ENCODE data around the gene PSTPIP1. TPM values are rescaled to one million over a fixed set of nuclear protein-coding genes. Genes with fewer than 3 reads are reported as not detected.

Gene PSTPIP1
- total and polyA plus RNA-seq, 2 of the 8 experiments (the other 6 are each of a cell fraction or from before 2014, with no cell fraction given) = 1.6 to 1.8 TPM

DNA sequence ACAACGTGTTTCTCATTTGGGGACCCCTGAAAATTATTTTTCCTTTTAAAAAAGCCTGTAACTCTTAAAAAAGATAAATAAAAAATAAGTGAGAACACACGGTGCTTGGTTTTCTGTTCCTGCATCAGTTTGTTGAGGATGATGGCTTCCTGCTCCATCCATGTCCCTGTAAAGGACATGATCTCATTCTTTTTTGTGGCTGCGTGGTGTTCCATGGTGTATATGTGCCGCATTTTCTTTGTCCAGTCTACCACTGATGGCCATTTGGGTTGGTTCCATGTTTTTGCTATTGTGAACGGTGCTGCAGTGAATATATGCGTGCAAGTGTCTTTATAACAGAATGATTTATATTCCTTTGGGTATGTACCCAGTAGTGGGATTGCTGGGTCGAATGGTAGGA, 73.7 kb downstream of the PSTPIP1 start:
- no peak overlapping the region for H2BK5ac ChIP-seq (ENCODE audit: low read depth, low read length)
- no peak overlapping the region for H2AFZ ChIP-seq (ENCODE audit: low read length)
- peaks cover 0 to 62% of the 10 kb centered on the region in 2 experiments; a peak in 2 of 4 replicates for H3K79me2 ChIP-seq (ENCODE audit: control insufficient read depth in 1 of 2, insufficient read depth in 2 of 2, low read length in 2 of 2)
- no peak overlapping the region for H2BK120ac ChIP-seq (replicated peaks; ENCODE audit: low read depth, low read length)
- H3K36me3 ChIP-seq (ENCODE audit: control insufficient read depth in 2 of 4, insufficient read depth in 4 of 4, low read length in 3 of 4) = no peaks in the 10 kb centered on the region
- H2AK5ac ChIP-seq (ENCODE audit: low read depth, low read length) = no peak overlapping the region
- H3K23me2 ChIP-seq (ENCODE audit: low read depth, low read length) = peaks cover 6% of the 10 kb centered on the region
- no peak overlapping the region for H2BK12ac ChIP-seq (ENCODE audit: low read depth, low read length)
- H3K27ac ChIP-seq (ENCODE audit: low read depth, low read length) = no peak overlapping the region
- no peak overlapping the region for H3K4ac ChIP-seq (replicated peaks; ENCODE audit: insufficient read length, low read depth, low read length)
- H4K20me1 ChIP-seq (replicated peaks in 1 of 2; ENCODE audit: control insufficient read depth in 1 of 2, insufficient read depth in 2 of 2, low read length in 2 of 2) = peaks cover 8 to 10% of the 10 kb centered on the region in 2 experiments
- H3K23ac ChIP-seq (ENCODE audit: insufficient read length) = no peak overlapping the region
- ChIA-PET CTCF (ENCODE audit: partially characterized antibody) (interaction anchor here (1.6 kb wide), 1 partner anchor 10 kb away, joined by 5 read pairs; no protein-coding TSS in a partner anchor), POLR2A (ENCODE audit: partially characterized antibody) (no interaction called here)
- WGBS, 2 experiments (ENCODE audit: extremely low coverage in 1 of 2, insufficient coverage in 1 of 2, insufficient read length in 1 of 2, insufficient replicate concordance in 2 of 2, low coverage in 1 of 2, low lambda C conversion rate in 2 of 2, missing lambda C conversion rate in 1 of 2) = 89% methylated on average over 7 of the region's 7 CpGs; no CpG with 5 or more reads in 1 of the 2 experiments
- H4K5ac ChIP-seq (ENCODE audit: insufficient read length, low read depth, low read length) = no peak overlapping the region
- no peak overlapping the region for H2BK20ac ChIP-seq (ENCODE audit: low read length)
- peaks cover 1 to 10% (median 6%) of the 10 kb centered on the region in 4 experiments; a peak in 5 of 7 replicates for H3K4me1 ChIP-seq (replicated peaks in 1 of 4; ENCODE audit: control insufficient read depth in 3 of 4, insufficient read depth in 4 of 4, low read length in 3 of 4)
- H4K91ac ChIP-seq (replicated peaks; ENCODE audit: insufficient read length, low read length) = no peak overlapping the region
- no peak overlapping the region for H3K4me2 ChIP-seq (ENCODE audit: insufficient read depth in 1 of 2, low read depth in 2 of 2, low read length in 2 of 2)
- DNase-seq (ENCODE audit: low read depth in 1 of 2, low spot score in 2 of 2) (no peak), FAIRE-seq (no peak)
- no peak overlapping the region for H2BK15ac ChIP-seq (ENCODE audit: low read length)
- H4K8ac ChIP-seq (ENCODE audit: extremely low read depth, insufficient read depth, low read length) = no peak overlapping the region
- H3K9ac ChIP-seq (replicated peaks in 1 of 4; ENCODE audit: extremely low read depth in 1 of 4, low read depth in 3 of 4, low read length in 3 of 4) = no peak overlapping the region; a peak in 1 of 7 replicates
- TF ChIP-seq HDAC6 (IDR thresholded peaks at IDR 0.05; ENCODE audit: low read depth, low read length) = no peak
- TF ChIP-seq BRCA1 (IDR thresholded peaks at IDR 0.05; ENCODE audit: low read depth, low read length) = no peak
- no peak for TF ChIP-seq EZH2 (IDR thresholded peaks at IDR 0.05; ENCODE audit: low read depth, low read length, severe bottlenecking)
- TF ChIP-seq SIN3A (conservative IDR thresholded peaks at IDR 0.05 in 1 of 2, IDR thresholded peaks at IDR 0.05 in 1 of 2; ENCODE audit: low read depth in 1 of 2, low read length in 2 of 2) = no peak
- no peak for TF ChIP-seq CEBPB (IDR thresholded peaks at IDR 0.05; ENCODE audit: low read depth, low read length)
- no peak for TF ChIP-seq CHD2 (IDR thresholded peaks at IDR 0.05; ENCODE audit: low read length)
- TF ChIP-seq SP2 (IDR thresholded peaks at IDR 0.05; ENCODE audit: low read length) = no peak
- no peak for TF ChIP-seq RFX5 (IDR thresholded peaks at IDR 0.05; ENCODE audit: borderline replicate concordance, low read depth, low read length)
- TF ChIP-seq HDAC2 (IDR thresholded peaks at IDR 0.05; ENCODE audit: borderline replicate concordance in 1 of 2, low read depth in 2 of 2, low read length in 2 of 2) = no peak
- TF ChIP-seq NANOG (IDR thresholded peaks at IDR 0.05; ENCODE audit: insufficient read depth, low read depth, low read length, poor library complexity, severe bottlenecking) = no peak
- no peak for TF ChIP-seq SAP30 (IDR thresholded peaks at IDR 0.05; ENCODE audit: insufficient read depth, insufficient replicate concordance, low read length)
- H3K14ac ChIP-seq (ENCODE audit: insufficient read length) = no peak overlapping the region
- peaks cover 3% of the 10 kb centered on the region; the same call in 1 of the 2 replicates for H3K79me1 ChIP-seq (ENCODE audit: low read depth, low read length)
- H3K56ac ChIP-seq (replicated peaks; ENCODE audit: insufficient read length, low read depth, low read length) = no peak overlapping the region
- H3K27me3 ChIP-seq (replicated peaks in 1 of 4; ENCODE audit: control insufficient read depth in 3 of 4, extremely low read depth in 1 of 4, insufficient read depth in 3 of 4, low read length in 3 of 4) = peaks cover 0 to 2% (median 0%) of the 10 kb centered on the region in 4 experiments; a peak in 1 of 7 replicates
- no peak overlapping the region for H3K18ac ChIP-seq (ENCODE audit: extremely low read depth, low read length)
- no peaks in the 10 kb centered on the region for H3K9me3 ChIP-seq (ENCODE audit: insufficient read depth in 2 of 2, low read depth in 1 of 2, low read length in 1 of 2)
- no peak overlapping the region for H3K4me3 ChIP-seq (ENCODE audit: extremely low read depth in 1 of 4, insufficient read depth in 2 of 4, low read depth in 3 of 4, low read length in 4 of 4)
